HL-60 (cell line): ENCODE measurements around the gene CFL2.

Experiments used
- GABPA ChIP-seq: IDR thresholded peaks from 2 replicates; pipeline ENCODE4 v1.6.1; 2012; ENCODE audit warnings: low read depth
- POLR2AphosphoS5 ChIP-seq: IDR thresholded peaks from 2 replicates; pipeline ENCODE4 v1.6.1; 2012; ENCODE audit warnings: low read depth
- SPI1 ChIP-seq: IDR thresholded peaks from 2 replicates; pipeline ENCODE4 v1.6.1; 2012; ENCODE audit warnings: low read depth, mild to moderate bottlenecking, borderline replicate concordance
- TF ChIP-seq, protein P1 (sequence below): IDR thresholded peaks from one replicate; pipeline ENCODE4 v1.5.1; 2011; ENCODE audit warnings: low read length, control low read depth, inconsistent platforms; ENCODE audit not compliant: insufficient read depth
- TF ChIP-seq, protein P2 (sequence below): IDR thresholded peaks from 2 replicates; pipeline ENCODE4 v1.6.1; 2012; ENCODE audit warnings: low read depth; ENCODE audit not compliant: insufficient replicate concordance

DNA sequence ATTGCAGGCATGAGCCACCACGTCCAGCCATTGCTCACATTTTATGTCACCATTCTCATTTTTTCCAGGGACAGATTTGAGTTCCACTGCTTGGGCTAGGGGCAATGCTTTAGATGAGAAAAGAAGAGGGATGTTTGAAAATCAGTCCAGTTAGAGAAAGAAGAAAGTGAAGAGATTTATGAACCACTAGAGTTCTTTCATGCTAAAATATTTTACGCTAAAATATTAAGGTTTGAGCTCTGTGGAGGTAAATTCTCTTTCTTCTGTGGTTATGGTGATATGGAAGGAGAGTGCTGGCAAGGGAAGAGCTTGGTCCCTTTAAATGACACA lies 21.5 kb downstream of the CFL2 start:
- TF ChIP-seq, protein P1, sequence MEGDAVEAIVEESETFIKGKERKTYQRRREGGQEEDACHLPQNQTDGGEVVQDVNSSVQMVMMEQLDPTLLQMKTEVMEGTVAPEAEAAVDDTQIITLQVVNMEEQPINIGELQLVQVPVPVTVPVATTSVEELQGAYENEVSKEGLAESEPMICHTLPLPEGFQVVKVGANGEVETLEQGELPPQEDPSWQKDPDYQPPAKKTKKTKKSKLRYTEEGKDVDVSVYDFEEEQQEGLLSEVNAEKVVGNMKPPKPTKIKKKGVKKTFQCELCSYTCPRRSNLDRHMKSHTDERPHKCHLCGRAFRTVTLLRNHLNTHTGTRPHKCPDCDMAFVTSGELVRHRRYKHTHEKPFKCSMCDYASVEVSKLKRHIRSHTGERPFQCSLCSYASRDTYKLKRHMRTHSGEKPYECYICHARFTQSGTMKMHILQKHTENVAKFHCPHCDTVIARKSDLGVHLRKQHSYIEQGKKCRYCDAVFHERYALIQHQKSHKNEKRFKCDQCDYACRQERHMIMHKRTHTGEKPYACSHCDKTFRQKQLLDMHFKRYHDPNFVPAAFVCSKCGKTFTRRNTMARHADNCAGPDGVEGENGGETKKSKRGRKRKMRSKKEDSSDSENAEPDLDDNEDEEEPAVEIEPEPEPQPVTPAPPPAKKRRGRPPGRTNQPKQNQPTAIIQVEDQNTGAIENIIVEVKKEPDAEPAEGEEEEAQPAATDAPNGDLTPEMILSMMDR = no peak
- TF ChIP-seq POLR2AphosphoS5 (no peak), SPI1 (peak; percentile 57), GABPA (no peak)
- TF ChIP-seq, protein P2, sequence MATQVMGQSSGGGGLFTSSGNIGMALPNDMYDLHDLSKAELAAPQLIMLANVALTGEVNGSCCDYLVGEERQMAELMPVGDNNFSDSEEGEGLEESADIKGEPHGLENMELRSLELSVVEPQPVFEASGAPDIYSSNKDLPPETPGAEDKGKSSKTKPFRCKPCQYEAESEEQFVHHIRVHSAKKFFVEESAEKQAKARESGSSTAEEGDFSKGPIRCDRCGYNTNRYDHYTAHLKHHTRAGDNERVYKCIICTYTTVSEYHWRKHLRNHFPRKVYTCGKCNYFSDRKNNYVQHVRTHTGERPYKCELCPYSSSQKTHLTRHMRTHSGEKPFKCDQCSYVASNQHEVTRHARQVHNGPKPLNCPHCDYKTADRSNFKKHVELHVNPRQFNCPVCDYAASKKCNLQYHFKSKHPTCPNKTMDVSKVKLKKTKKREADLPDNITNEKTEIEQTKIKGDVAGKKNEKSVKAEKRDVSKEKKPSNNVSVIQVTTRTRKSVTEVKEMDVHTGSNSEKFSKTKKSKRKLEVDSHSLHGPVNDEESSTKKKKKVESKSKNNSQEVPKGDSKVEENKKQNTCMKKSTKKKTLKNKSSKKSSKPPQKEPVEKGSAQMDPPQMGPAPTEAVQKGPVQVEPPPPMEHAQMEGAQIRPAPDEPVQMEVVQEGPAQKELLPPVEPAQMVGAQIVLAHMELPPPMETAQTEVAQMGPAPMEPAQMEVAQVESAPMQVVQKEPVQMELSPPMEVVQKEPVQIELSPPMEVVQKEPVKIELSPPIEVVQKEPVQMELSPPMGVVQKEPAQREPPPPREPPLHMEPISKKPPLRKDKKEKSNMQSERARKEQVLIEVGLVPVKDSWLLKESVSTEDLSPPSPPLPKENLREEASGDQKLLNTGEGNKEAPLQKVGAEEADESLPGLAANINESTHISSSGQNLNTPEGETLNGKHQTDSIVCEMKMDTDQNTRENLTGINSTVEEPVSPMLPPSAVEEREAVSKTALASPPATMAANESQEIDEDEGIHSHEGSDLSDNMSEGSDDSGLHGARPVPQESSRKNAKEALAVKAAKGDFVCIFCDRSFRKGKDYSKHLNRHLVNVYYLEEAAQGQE = no peak
